Mucosa of descending colon (tissue), 3 donors: ENCODE results near the gene ALOXE3. TPM values are rescaled to one million over a fixed set of nuclear protein-coding genes. Genes with fewer than 3 reads are reported as not detected.
"Not testable (repeated sequence)": the region's sequence is repeated elsewhere in the genome, so short reads cannot be mapped to it uniquely, and the experiment has no call there.

Experiments
- ATAC-seq: fragments of 200-7000 bp; cut with Tn5 transposase; one replicate; pipeline ENCODE4 v1.9.1; 2020; ENCODE audit warnings: mild to moderate bottlenecking, moderate library complexity
- DNase-seq, 3 donors: peaks; one replicate each; pipeline ENCODE4 v3.0.0-alpha.2; 2020
- H3K36me3 ChIP-seq: fragments of 200-600 bp; one replicate; pipeline ENCODE4 v1.8.0; 2021; ENCODE audit warnings: low read depth, mild to moderate bottlenecking
- H3K4me1 ChIP-seq: fragments of 200-600 bp; one replicate; pipeline ENCODE4 v1.8.0; 2021; ENCODE audit warnings: low read depth, mild to moderate bottlenecking
- H3K4me3 ChIP-seq: fragments of 200-600 bp; one replicate; pipeline ENCODE4 v1.8.0; 2021; ENCODE audit warnings: mild to moderate bottlenecking
- H3K9me3 ChIP-seq: fragments of 200-600 bp; one replicate; pipeline ENCODE4 v1.8.0; 2021; ENCODE audit warnings: mild to moderate bottlenecking
- CTCF ChIP-seq: fragments of 200-600 bp; IDR thresholded peaks from one replicate; pipeline ENCODE4 v1.8.0; 2022; ENCODE audit warnings: antibody characterized with exemption, mild to moderate bottlenecking
- intact Hi-C, 2 donors: fragments of 100-400 bp; cut with DNase I in 1 of 2; cut with micrococcal nuclease in 1 of 2; formaldehyde crosslinking; loops; one replicate each; pipeline versions ENCODE4 v1.11.0 to v1.11.1; 2022; cut with DNase I, micrococcal nuclease
- total RNA-seq, 3 donors: library from RNA; stranded (reverse); fragmentation: NEBNext Ultra II Directional in 2 of 3; extraction: Animal tissue kit (Norgen Biotek cat#: 25700) in 2 of 3; gene quantifications; one replicate each; pipeline versions ENCODE4 v1.2.1 to v1.2.4, GENCODE V29; 2021 to 2023
- donor health status: DM: no; HTN: no; CAD: no; lungs with moderate emphysema.
- donor health status: DM: no; HTN: no; CAD: no.
- donor health status: DM: no; HTN: yes; CAD: no.

The ALOXE3 gene
- total RNA-seq, 3 donors from 2014 or later: not detected

- no peak overlapping the region for H3K4me3 ChIP-seq
- ATAC-seq (no peak), DNase-seq (no peak)
- intact Hi-C loops: no loop called here
- TF ChIP-seq CTCF: no peak
- peaks cover 8% of the 10 kb centered on the region for H3K4me1 ChIP-seq
- H3K36me3 ChIP-seq: no peaks in the 10 kb centered on the region
- H3K9me3 ChIP-seq: no peaks in the 10 kb centered on the region
Measured at GRCh38 chr17:8110907-8111306, 7.4 kb downstream of the ALOXE3 start.

DNA sequence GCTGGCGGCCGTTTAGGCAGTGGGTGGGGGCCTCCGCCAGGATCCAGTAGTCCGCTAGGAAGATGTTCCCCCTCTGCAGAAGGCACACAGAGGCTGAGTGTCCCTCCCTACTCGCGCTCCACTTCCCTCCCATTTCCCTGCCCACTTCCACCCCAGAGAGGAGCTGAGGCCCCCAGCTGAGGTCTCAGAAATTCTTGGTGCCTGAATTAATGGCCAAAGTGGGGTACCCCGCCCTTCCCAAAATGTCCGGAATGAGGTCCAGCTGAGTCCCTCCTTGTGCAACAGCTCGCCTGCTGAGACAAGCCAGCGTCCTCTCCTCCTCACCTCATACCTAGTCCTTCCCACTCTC, 7.9 kb downstream of the ALOXE3 start:
- peaks cover 8% of the 10 kb centered on the region for H3K4me1 ChIP-seq
- intact Hi-C loops: no loop called here
- H3K36me3 ChIP-seq: no peaks in the 10 kb centered on the region
- TF ChIP-seq CTCF: no peak
- DNase-seq: no peak
- no peak overlapping the region for H3K4me3 ChIP-seq
- H3K9me3 ChIP-seq: no peaks in the 10 kb centered on the region
- ATAC-seq: no peak

GRCh38 chr17:8109661-8110455, 8.5 kb downstream of the ALOXE3 start:
- Histone ChIP-seq H3K36me3 (no peaks in the 10 kb centered on the region), H3K9me3 (no peaks in the 10 kb centered on the region), H3K4me1 (peaks cover 8% of the 10 kb centered on the region), H3K4me3 (no peak overlapping the region)
- ATAC-seq: peak; percentile 94
- DNase-seq: peak; percentile 75 to 85 (median 85)
- intact Hi-C loops: no loop called here
- TF ChIP-seq CTCF: peak; percentile 91

DNA sequence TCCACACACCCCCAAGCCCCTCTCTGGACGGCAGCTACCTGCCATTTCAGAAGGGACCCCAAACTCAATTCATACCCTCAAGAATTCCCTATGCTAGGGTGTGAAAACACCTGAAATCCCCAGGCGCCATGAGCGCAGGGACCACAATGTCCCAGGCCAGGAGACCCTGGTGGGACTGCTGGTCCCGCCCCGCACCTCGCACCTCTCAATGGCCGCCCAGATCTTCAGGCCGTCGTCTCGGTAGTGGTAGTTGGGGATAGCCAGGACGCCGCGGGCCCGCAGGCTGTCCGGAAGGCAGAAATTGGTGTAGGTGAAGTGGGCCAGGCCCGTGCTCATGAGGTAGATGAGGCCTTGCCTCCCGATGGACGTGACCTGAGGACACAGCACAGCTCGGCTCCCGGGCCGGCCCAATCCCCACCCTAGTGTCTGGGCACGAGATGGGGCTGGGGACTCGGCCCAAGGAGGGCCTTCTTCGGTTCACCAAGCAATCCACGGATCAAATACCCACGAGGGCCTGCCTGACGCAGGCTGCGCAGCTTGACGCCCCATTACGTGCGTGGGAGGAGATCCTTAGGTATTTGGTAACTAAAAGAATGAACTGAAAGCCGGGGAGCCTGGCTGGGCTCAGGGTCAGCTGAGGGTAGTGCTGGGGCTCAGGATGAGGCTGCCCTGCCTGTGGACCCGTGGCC, 9.2 kb downstream of the ALOXE3 start:
- TF ChIP-seq CTCF: no peak
- intact Hi-C loops: no loop called here
- peaks cover 8% of the 10 kb centered on the region for H3K4me1 ChIP-seq
- no peaks in the 10 kb centered on the region for H3K36me3 ChIP-seq
- ATAC-seq (no peak), DNase-seq (no peak)
- H3K9me3 ChIP-seq: no peaks in the 10 kb centered on the region
- no peak overlapping the region for H3K4me3 ChIP-seq

DNA sequence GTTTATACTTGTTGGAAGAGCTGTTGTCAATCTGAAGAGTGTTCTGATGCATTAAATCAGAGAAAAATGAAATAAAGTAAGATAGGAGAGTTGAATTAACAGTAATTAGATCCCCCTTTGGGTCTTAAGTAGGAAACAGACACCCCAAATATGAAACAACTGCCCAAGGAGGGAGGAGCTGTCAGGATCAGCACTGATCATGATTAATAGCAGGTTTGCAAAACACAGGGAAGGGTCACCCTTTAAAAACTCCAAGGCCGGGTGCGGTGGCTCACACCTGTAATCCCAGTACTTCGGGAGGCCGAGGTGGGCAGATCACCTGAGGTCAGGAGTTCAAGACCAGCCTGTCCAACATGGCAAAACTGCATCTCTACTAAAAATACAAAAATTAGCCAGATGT, 11.3 kb downstream of the ALOXE3 start:
- ATAC-seq, intact Hi-C loops, H3K4me1 ChIP-seq, DNase-seq, H3K4me3 ChIP-seq, H3K9me3 ChIP-seq, H3K36me3 ChIP-seq: not testable (repeated sequence)

DNA sequence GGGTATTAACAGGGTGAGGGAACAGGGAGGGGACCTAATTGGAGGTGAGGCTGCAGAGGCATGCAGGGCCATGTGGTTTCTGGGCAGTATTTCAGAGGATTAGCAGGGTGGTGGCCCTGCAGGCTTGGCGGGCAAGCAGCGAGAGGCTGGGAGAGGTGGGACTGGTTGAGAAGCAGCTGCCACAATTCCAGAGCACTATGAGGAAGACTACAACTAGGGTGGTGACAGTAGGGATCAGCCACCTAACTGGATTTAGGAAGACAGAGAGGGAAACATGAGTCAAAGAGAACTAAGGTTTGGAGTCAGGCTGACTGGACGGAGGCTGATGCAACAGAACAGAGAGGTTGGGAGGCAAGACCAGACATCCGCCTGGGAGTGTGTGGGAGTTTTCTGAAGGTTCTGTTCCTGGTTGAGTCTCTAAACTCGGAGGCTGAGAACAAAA, 12.3 kb downstream of the ALOXE3 start:
- ATAC-seq (no peak), DNase-seq (no peak)
- Histone ChIP-seq H3K4me3 (no peak overlapping the region), H3K36me3 (no peaks in the 10 kb centered on the region), H3K9me3 (no peaks in the 10 kb centered on the region), H3K4me1 (peaks cover 8% of the 10 kb centered on the region)
- intact Hi-C loops: no loop called here
- TF ChIP-seq CTCF: no peak
